Fibroblast of pulmonary artery (primary cell): ENCODE data around the gene ZNF341.

Source experiments
- DNase-seq: peaks from one replicate; pipeline ENCODE4 v3.0.0-alpha.2; 2010; ENCODE audit warnings: low read depth
- H3K4me3 ChIP-seq: replicated peaks from 2 replicates; pipeline ENCODE4 v1.5.1; 2011; ENCODE audit warnings: low read depth, mild to moderate bottlenecking, control low read depth, low read length, moderate library complexity
- CTCF ChIP-seq: IDR thresholded peaks from 2 replicates; pipeline ENCODE4 v1.5.1; 2011; ENCODE audit warnings: mild to moderate bottlenecking, control low read depth, low read length, inconsistent platforms; ENCODE audit errors: missing control alignments

The ZNF341 gene

DNA sequence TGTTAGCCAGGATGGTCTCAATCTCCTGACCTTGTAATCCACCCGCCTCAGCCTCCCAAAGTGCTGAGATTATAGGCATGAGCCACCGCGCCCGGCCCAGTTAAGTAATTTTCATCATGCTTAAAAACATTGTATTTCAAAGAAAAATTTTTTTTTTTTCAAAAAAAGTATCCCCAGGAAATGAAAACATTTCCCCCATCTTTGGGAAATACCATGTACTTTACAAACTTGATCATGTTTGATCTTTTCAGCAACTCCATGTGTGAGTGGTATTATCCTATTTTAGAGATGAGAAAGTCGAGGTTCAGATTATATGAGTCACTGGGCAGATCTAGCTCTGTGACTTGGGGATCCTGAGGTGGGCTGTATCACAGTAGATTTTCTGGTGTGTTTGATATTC is 91.2 kb downstream of the ZNF341 start:
- H3K4me3 ChIP-seq = no peak overlapping the region
- TF ChIP-seq CTCF = no peak
- DNase-seq = no peak

- DNase-seq = no peak
- TF ChIP-seq CTCF = no peak
Observed at GRCh38 chr20:33824852-33825251, 93.1 kb downstream of the ZNF341 start.

DNA sequence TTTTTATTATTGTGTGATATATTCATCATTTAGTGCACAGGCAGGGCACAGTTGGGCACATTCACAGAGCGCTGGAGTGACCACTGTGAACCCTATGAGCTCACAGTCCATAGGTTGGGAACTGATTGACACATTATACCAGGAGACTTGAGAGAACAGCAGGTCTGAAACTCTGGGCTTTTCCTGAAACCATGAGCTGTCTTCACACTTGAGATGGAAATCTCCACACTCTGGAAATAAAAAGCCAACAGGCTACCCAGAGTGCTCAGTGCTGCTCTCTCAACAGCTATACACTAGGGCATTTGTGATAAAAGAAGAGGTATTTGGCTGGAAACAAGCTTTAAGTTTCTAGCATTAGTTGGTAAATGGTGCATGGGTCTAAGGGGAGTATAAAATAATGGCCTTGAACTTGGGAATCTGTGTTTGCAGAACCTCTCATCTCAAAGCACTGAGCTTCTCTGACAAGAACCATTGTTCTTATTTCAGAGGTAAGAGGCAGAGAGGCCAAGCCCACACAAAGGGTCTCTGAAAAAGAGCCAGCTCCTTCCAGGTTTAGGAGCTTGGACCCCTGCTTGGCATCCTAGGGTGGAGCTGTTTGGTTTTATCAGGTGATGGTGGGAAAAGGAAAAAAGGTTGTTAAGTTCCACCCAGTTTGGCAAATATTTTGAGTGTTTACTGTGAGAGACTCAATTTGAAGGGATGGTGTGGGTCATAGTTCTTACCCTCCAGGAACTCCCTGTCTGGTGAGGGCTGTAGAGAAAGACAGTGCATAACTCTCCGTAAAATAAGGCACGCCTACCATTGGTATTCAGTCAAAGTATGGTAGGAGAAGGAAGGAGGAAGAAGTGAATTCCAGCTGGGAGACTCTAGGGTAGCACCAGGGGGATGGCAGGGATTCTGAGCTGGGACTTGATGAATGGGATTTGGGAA is 93.8 kb downstream of the ZNF341 start:
- H3K4me3 ChIP-seq = no peak overlapping the region
- no peak for TF ChIP-seq CTCF
- DNase-seq = no peak

More at GRCh38 chr20:33824852-33825251, 93.1 kb downstream of the ZNF341 start:
- no peak overlapping the region for H3K4me3 ChIP-seq

GRCh38 chr20:33826270-33826897 is 94.6 kb downstream of the ZNF341 start:
- DNase-seq = no peak
- no peak overlapping the region for H3K4me3 ChIP-seq
- TF ChIP-seq CTCF = no peak

DNA sequence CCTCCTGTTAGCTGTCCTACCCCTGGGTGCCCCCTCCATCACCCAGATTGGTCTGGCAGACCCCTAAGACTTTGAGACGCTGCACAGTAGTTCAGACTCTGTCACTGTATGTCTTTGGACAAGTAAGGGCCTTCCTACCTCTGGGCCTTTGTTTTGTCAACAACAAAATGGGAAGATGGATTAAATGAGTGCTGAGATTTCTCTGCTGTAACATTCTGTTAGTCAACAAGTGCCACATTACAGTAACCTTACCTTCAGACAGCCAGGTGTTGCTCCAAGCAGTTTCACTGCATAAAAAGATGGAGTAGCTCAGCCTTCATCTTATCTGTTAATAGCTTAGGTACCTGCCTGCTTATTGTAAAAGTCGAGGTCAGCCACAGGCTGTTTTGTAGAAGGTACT is 95.3 kb downstream of the ZNF341 start:
- no peak for DNase-seq
- no peak for TF ChIP-seq CTCF
- H3K4me3 ChIP-seq = no peak overlapping the region

- peak; percentile 23 for DNase-seq
- no peak overlapping the region for H3K4me3 ChIP-seq
- no peak for TF ChIP-seq CTCF
Observed at GRCh38 chr20:33827634-33828325, 96.0 kb downstream of the ZNF341 start.
